GM20000 (cell line): ENCODE data around the gene C22orf39.
"Not testable (repeated sequence)": the region's sequence is repeated elsewhere in the genome, so short reads cannot be mapped to it uniquely, and the experiment has no call there.

Source experiments
- DNase-seq: peaks from one replicate; pipeline ENCODE4 v3.0.0; 2012; ENCODE audit warnings: low spot score
- CTCF ChIP-seq: IDR thresholded peaks from 2 replicates; pipeline ENCODE4 v1.5.1; 2012; ENCODE audit warnings: mild to moderate bottlenecking, control low read depth; ENCODE audit errors: extremely low read depth, missing control alignments

Gene C22orf39

DNA sequence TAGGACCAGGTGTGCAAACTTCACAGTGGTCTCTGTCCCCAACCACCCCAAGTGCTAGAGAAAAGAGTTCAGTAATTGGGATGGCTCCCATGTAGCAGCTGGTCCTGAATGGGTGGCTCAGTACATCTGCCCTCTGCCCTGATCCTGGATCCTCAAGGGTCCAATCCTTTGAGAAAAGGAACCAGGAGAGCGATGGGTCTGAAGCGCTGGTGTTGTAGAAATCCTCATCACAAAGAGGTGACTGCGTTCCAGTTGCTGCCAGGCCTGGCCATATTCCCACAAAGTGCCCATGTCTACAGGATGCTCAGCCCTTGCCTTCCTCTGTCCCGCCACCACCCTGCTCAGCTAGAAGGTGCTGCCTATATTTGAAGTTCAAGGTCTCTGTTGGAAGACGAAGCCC is 6.2 kb upstream of the C22orf39 start:
- DNase-seq = no peak
- TF ChIP-seq CTCF = no peak

GRCh38 chr22:19451570-19451969 is 4.1 kb upstream of the C22orf39 start:
- DNase-seq = no peak
- TF ChIP-seq CTCF = no peak

DNA sequence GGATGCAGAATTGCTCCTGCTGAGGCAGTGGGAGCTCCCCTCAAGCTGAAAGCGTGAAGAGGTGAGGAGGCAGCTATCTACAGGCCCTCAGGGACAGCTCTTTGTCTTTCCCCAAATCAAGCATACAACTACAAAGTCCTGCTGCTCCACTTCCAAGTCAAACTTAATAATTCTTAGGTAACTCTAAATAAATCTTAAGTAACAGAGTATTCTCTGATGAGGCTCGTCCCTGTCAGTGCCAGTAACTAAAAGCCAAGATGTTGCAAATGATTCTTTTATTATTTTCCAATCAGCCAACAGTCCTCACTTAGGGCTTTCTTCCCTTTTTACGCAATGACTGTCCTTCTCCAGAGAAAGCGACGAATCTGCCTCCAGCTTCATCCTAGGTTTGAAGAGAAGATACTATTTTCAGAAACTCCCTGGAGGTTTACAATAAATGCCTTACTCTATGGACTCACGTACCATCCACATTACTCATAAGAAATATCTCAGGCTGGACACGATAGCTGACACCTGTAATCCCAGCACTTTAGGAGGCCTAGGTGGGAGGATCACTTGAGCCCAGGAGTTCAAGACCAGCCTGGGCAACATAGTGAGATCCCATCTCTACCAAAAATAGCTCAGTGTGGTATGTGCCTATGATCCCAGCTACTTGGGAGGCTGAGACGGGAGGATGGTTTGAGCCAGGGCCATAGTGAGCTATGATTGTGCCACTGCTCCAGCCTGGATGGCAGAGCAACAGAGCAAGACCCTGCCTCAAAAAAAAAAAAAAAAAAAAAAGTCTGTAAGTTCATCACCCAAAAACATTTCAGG is 3.1 kb upstream of the C22orf39 start:
- TF ChIP-seq CTCF = no peak
- no peak for DNase-seq

- TF ChIP-seq CTCF = no peak
- DNase-seq = no peak
These were observed 1.9 kb upstream of the C22orf39 start for GRCh38 chr22:19449422-19449767.

DNA sequence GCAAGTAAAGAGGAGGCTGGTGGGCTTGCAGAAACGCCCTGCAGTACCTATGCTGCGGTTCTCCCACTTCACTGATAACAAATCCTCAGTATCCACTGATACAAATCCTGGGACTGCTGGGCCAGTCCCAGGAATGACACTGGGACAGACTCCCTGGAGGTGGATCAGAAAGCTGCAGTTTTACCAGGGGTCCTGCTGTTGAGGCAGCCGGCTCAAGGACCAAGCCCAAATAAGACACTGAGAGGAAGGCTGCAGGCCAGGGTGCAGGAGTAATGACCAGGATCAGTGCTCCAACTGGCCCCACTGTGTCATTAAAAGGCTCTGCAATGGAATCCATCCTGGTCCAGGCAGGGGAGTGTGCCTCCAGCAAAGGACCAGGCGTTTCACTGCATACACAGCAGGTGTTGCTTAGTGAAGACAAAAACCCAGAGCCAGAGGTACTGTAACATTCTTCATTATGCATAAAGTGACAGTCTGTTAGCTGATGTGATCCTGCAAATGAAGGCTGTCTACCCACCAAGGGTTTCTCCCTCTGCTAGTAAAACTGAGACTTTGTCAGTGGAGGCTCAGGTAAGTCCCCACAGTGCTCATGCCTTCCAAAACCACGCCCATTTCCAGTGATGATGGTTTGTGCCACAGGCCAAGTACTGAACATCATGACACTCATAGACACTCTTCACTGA is 1.4 kb upstream of the C22orf39 start:
- peak; percentile 60 for DNase-seq
- no peak for TF ChIP-seq CTCF

DNA sequence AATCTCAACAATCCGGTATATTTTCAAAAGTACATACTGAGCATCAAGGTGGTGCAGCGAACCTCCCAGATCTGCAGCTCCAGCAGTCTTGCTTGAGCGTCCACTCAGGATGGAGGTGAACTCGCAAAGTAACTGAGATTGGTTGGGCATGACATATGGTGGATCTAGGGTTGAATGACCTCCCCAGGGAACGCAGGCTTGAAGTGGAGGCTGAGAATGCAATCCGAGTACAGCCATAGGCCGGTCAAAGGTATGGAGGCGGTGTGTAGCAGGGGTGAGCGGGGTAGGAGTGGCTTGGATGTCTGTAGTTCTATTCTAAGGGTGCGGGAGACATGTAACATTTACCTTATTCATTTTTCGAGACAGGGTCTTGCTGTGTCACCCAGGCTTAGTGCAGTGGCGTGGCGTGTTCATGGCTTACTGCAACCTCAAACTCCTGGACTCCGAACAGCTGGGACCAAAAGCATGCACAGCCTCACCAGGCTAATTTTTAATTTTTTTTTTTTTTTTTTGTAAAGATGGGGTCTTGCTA is 631 bp upstream of the C22orf39 start:
- peak; percentile 80 for DNase-seq
- TF ChIP-seq CTCF = no peak

GRCh38 chr22:19446603-19447329 is 745 bp downstream of the C22orf39 start:
- TF ChIP-seq CTCF = no peak
- DNase-seq = no peak

DNA sequence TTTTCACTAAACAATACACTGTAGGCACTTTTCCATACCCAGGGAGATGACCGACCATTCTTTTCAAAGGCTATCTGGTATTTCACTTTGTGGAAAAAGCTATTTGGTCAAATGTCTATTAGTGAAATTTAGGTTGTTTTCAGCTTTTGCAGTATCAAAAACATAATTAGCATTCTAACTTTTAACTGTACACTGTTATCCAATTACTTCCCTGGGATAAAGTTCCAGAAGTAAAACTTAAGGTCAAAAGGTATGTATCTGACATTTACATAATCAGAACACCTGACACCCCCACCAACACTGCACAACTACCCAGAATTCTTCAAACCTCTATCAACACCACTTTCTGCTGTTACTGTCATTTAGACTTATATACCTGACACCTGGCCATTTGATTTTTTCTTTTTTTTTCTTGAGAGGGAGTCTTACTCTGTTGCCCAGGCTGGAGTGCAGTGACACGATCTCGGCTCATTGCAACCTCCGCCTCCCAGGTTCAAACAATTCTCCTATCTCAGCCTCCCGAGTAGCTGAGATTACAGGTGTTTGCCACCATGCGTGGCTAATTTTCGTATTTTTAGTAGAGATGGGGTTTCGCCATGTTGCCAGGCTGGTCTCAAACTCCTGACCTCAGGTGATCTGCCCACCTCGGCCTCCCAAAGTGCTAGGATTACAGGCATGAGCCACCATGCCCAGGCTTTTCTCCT is 2.1 kb downstream of the C22orf39 start:
- not testable (repeated sequence) for DNase-seq
